WTC11 (cell line): ENCODE data around the gene COPS9.

ENCODE experiments used
- CREB1 ChIP-seq: sonication (generic); formaldehyde crosslinking; IDR thresholded peaks from 2 replicates; pipeline ENCODE4 v1.8.0; 2023; ENCODE audit warnings: mild to moderate bottlenecking, missing genetic modification reagents
- FOXJ3 ChIP-seq: sonication (generic); formaldehyde crosslinking; IDR thresholded peaks from 2 replicates; pipeline ENCODE4 v1.9.0; 2021; ENCODE audit warnings: missing genetic modification reagents, mild to moderate bottlenecking, borderline replicate concordance
- TEAD1 ChIP-seq: sonication (generic); formaldehyde crosslinking; IDR thresholded peaks from 2 replicates; pipeline ENCODE4 v1.8.0; 2022; ENCODE audit warnings: mild to moderate bottlenecking, missing genetic modification reagents
- TEAD4 ChIP-seq: sonication (generic); formaldehyde crosslinking; IDR thresholded peaks from 2 replicates; pipeline ENCODE4 v1.8.0; 2022; ENCODE audit warnings: mild to moderate bottlenecking, missing genetic modification reagents
- TP53 ChIP-seq: sonication (generic); formaldehyde crosslinking; IDR thresholded peaks from 2 replicates; pipeline ENCODE4 v1.8.1; 2023; ENCODE audit warnings: mild to moderate bottlenecking, missing genetic modification reagents
- ZNF138 ChIP-seq: sonication (generic); formaldehyde crosslinking; conservative IDR thresholded peaks from 2 replicates; pipeline ENCODE4 v1.8.1; 2022; ENCODE audit warnings: mild to moderate bottlenecking, moderate library complexity, missing genetic modification reagents
- ZNF423 ChIP-seq: fragments of 250-450 bp; sonication (Bioruptor Pico); IDR thresholded peaks from 2 replicates; pipeline ENCODE4 v2.1.2; 2022; ENCODE audit warnings: mild to moderate bottlenecking, moderate library complexity
- ZNF671 ChIP-seq: fragments of 250-450 bp; sonication (Bioruptor Pico); IDR thresholded peaks from 2 replicates; pipeline ENCODE4 v1.8.0; 2021; ENCODE audit warnings: mild to moderate bottlenecking
- TF ChIP-seq, protein P1 (sequence below): fragments of 200-600 bp; IDR thresholded peaks from 2 replicates; pipeline ENCODE4 v1.8.0; 2022; ENCODE audit warnings: antibody characterized with exemption
- TF ChIP-seq, protein P2 (sequence below): sonication (generic); formaldehyde crosslinking; IDR thresholded peaks from 2 replicates; pipeline ENCODE4 v1.8.0; 2022; ENCODE audit warnings: mild to moderate bottlenecking, missing genetic modification reagents
- TF ChIP-seq, protein P3 (sequence below): sonication (generic); formaldehyde crosslinking; IDR thresholded peaks from 2 replicates; pipeline ENCODE4 v1.8.1; 2022; ENCODE audit warnings: low read depth, missing genetic modification reagents, borderline replicate concordance
- TF ChIP-seq, protein P4 (sequence below): fragments of 250-450 bp; sonication (Bioruptor Pico); conservative IDR thresholded peaks from 2 replicates; pipeline ENCODE4 v1.9.0; 2021; ENCODE audit warnings: mild to moderate bottlenecking

DNA sequence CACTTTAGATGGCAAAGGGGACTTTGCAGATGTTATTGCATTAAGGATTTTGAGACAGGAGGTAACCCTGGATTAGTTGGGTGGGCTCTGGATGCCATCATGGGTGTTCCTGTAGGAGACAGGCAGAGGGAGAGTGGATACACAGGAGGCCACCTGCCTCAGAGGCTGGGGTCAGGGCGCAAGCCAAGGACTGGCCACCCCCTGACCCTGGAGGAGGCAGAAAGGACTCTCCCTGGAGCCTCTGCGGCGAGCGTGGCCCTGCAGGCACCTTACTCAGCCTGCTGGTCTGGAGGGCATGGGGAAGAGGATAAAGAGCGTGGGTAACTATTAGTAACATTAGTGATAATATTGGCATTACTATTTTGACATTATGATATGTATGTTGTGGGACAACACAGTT, 25.9 kb upstream of the COPS9 start:
- TF ChIP-seq, protein P1, sequence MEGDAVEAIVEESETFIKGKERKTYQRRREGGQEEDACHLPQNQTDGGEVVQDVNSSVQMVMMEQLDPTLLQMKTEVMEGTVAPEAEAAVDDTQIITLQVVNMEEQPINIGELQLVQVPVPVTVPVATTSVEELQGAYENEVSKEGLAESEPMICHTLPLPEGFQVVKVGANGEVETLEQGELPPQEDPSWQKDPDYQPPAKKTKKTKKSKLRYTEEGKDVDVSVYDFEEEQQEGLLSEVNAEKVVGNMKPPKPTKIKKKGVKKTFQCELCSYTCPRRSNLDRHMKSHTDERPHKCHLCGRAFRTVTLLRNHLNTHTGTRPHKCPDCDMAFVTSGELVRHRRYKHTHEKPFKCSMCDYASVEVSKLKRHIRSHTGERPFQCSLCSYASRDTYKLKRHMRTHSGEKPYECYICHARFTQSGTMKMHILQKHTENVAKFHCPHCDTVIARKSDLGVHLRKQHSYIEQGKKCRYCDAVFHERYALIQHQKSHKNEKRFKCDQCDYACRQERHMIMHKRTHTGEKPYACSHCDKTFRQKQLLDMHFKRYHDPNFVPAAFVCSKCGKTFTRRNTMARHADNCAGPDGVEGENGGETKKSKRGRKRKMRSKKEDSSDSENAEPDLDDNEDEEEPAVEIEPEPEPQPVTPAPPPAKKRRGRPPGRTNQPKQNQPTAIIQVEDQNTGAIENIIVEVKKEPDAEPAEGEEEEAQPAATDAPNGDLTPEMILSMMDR = no peak
- TF ChIP-seq FOXJ3 (CRISPR knock-in tag) (no peak), CREB1 (no peak), ZNF138 (CRISPR knock-in tag) (no peak), ZNF671 (CRISPR knock-in tag) (no peak), TEAD4 (CRISPR knock-in tag) (no peak), ZNF423 (no peak), TP53 (no peak), TEAD1 (no peak)
- TF ChIP-seq, protein P2, sequence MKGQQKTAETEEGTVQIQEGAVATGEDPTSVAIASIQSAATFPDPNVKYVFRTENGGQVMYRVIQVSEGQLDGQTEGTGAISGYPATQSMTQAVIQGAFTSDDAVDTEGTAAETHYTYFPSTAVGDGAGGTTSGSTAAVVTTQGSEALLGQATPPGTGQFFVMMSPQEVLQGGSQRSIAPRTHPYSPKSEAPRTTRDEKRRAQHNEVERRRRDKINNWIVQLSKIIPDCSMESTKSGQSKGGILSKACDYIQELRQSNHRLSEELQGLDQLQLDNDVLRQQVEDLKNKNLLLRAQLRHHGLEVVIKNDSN (CRISPR knock-in tag) = no peak
- TF ChIP-seq, protein P3, sequence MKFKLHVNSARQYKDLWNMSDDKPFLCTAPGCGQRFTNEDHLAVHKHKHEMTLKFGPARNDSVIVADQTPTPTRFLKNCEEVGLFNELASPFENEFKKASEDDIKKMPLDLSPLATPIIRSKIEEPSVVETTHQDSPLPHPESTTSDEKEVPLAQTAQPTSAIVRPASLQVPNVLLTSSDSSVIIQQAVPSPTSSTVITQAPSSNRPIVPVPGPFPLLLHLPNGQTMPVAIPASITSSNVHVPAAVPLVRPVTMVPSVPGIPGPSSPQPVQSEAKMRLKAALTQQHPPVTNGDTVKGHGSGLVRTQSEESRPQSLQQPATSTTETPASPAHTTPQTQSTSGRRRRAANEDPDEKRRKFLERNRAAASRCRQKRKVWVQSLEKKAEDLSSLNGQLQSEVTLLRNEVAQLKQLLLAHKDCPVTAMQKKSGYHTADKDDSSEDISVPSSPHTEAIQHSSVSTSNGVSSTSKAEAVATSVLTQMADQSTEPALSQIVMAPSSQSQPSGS = no peak
- TF ChIP-seq, protein P4, sequence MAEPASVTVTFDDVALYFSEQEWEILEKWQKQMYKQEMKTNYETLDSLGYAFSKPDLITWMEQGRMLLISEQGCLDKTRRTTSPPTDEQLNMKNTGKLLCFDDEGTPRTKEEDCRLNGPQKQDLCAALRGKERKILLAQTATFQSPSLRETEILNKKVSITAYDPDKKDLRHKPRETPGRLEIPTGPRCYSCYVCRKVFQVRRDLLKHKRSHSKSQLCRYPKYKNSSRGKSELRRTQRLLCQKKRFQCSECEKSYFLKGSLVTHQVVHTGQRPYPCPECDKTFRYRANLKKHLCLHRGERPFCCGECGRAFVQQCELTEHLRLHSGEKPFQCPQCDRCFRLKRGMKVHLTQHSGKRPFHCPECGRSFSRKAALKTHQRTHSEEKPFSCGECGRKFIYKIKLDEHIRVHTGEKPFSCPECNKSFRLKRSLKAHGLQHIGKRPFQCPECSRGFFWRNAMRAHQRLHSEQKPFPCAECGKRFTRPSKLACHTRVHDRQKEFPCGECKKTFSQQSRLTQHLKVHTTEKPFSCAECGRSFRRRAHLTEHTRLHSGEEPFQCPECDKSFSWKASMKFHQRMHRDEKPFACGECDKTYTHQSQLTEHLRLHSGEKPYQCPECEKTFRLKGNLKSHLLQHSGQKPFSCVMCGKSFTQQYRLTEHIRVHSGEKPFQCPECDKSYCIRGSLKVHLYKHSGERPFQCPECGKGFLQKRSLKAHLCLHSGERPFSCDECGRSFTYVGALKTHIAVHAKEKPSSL = no peak
